Fibroblast of lung (primary cell): ENCODE results near the gene ZC3H12C. TPM values are rescaled to one million over a fixed set of nuclear protein-coding genes. Genes with fewer than 3 reads are reported as not detected.
A peak's percentile ranks its signal among the peaks of the same experiment; 100 is the strongest.

Experiments used
- DNase-seq, 2 donors: peaks; one replicate each; pipeline versions ENCODE4 v3.0.0 to v3.0.0-alpha.2; 2010; ENCODE audit warnings: low read depth in 2 of 2
- H2AFZ ChIP-seq: 2 replicates; pipeline ENCODE4 v1.5.1; 2012; ENCODE audit warnings: low read length, control low read depth, inconsistent platforms
- H3K27ac ChIP-seq: 2 replicates; pipeline ENCODE4 v1.5.1; 2011; ENCODE audit warnings: low read length, control low read depth; ENCODE audit not compliant: insufficient read depth
- H3K27me3 ChIP-seq: 2 replicates; pipeline ENCODE4 v1.5.1; 2011; ENCODE audit warnings: mild to moderate bottlenecking, low read length; ENCODE audit not compliant: control insufficient read depth, insufficient read depth
- H3K36me3 ChIP-seq: 2 replicates; pipeline ENCODE4 v1.5.1; 2011; ENCODE audit warnings: low read length; ENCODE audit not compliant: control insufficient read depth, insufficient read depth
- H3K4me1 ChIP-seq: 2 replicates; pipeline ENCODE4 v1.5.1; 2011; ENCODE audit warnings: low read length; ENCODE audit not compliant: control insufficient read depth, insufficient read depth; ENCODE audit errors: extremely low read depth
- H3K4me2 ChIP-seq: 2 replicates; pipeline ENCODE4 v1.5.1; 2011; ENCODE audit warnings: low read length, control low read depth; ENCODE audit not compliant: insufficient read depth; ENCODE audit errors: extremely low read depth
- H3K4me3 ChIP-seq, 4 experiments: fragments of 200-600 bp in 1 of 4; sonication (generic) in 1 of 4; replicated peaks in 1 of 4; 2 replicates each; pipeline ENCODE4 v1.5.1; 2011 to 2016; ENCODE audit warnings: low read length in 4 of 4, low read depth in 3 of 4, mild to moderate bottlenecking in 3 of 4, control low read depth in 2 of 4, inconsistent platforms in 1 of 4, mixed read lengths in 1 of 4; ENCODE audit not compliant: insufficient read depth in 1 of 4; ENCODE audit errors: control extremely low read depth in 1 of 4
- H3K79me2 ChIP-seq: 2 replicates; pipeline ENCODE4 v1.5.1; 2012; ENCODE audit warnings: mild to moderate bottlenecking, low read length, inconsistent platforms; ENCODE audit not compliant: control insufficient read depth, insufficient read depth
- H3K9ac ChIP-seq: 2 replicates; pipeline ENCODE4 v1.5.1; 2011; ENCODE audit warnings: mild to moderate bottlenecking, low read length, control low read depth; ENCODE audit not compliant: insufficient read depth
- H3K9me3 ChIP-seq: 2 replicates; pipeline ENCODE4 v1.5.1; 2012; ENCODE audit warnings: low read depth, low read length; ENCODE audit not compliant: control insufficient read depth, insufficient read depth
- H4K20me1 ChIP-seq: 2 replicates; pipeline ENCODE4 v1.5.1; 2011; ENCODE audit warnings: low read length; ENCODE audit not compliant: control insufficient read depth, insufficient read depth; ENCODE audit errors: extremely low read depth
- EZH2 ChIP-seq: IDR thresholded peaks from 2 replicates; pipeline ENCODE4 v1.5.1; 2012; ENCODE audit warnings: low read length, control low read depth, mild to moderate bottlenecking; ENCODE audit errors: missing control alignments
- polyA plus RNA-seq, 2 donors: library from polyadenylated mRNA; depleted of rRNA in 1 of 2; stranded (reverse) in 1 of 2; unstranded in 1 of 2; fragments of >200 nt; gene quantifications; 2 replicates each; pipeline ENCODE4 v1.2.1, GENCODE V29; 2011 to 2012; ENCODE audit warnings: missing spikeins in 1 of 2
- total RNA-seq: library from RNA; depleted of rRNA; stranded (reverse); fragments of >200 nt; gene quantifications from 2 replicates; pipeline ENCODE4 v1.2.1, GENCODE V29; 2014
- TF ChIP-seq, protein P1 (sequence below), 2 donors: IDR thresholded peaks in 1 of 2; conservative IDR thresholded peaks in 1 of 2; 1 replicate in 1 of 2; 2 replicates in 1 of 2; pipeline ENCODE4 v1.5.1; 2011 to 2012; ENCODE audit warnings: low read length in 2 of 2, control low read depth in 1 of 2, inconsistent platforms in 1 of 2, low read depth in 1 of 2, mild to moderate bottlenecking in 1 of 2

Gene ZC3H12C
- total and polyA plus RNA-seq, 2 donors (not counting 1 experiment from before 2014, with no cell fraction given): 7.2 to 10.1 TPM

DNA sequence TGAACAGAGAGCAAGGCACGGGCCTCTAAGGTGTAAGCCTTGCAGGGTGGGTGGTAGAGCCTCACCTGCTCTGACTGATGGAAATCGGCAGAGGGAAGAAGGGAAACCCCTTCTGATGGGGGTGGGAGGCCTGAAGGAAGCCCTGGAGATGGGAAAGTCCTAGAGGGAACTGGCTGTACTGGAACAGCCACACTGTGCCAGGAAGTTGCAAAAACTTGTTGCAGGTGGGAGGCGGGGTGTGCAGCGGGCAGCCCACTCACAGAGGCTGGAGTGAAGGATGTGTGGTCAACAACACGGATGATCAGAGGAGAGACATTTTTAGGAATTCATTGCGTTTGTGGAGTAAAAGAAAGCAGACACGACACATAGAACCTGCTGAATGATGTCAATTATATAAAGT, 91.3 kb downstream of the ZC3H12C start:
- Histone ChIP-seq H3K4me1 (peaks cover 4% of the 10 kb centered on the region), H3K36me3 (no peaks in the 10 kb centered on the region), H3K27me3 (no peaks in the 10 kb centered on the region), H3K9me3 (no peaks in the 10 kb centered on the region), H3K79me2 (no peaks in the 10 kb centered on the region), H4K20me1 (no peaks in the 10 kb centered on the region), H2AFZ (no peak overlapping the region), H3K27ac (no peak overlapping the region), H3K4me2 (no peak overlapping the region), H3K4me3 (no peak overlapping the region), H3K9ac (no peak overlapping the region)
- peak in 1 of 2 donors; percentile 65 for DNase-seq
- no peak for TF ChIP-seq EZH2
- TF ChIP-seq, protein P1, sequence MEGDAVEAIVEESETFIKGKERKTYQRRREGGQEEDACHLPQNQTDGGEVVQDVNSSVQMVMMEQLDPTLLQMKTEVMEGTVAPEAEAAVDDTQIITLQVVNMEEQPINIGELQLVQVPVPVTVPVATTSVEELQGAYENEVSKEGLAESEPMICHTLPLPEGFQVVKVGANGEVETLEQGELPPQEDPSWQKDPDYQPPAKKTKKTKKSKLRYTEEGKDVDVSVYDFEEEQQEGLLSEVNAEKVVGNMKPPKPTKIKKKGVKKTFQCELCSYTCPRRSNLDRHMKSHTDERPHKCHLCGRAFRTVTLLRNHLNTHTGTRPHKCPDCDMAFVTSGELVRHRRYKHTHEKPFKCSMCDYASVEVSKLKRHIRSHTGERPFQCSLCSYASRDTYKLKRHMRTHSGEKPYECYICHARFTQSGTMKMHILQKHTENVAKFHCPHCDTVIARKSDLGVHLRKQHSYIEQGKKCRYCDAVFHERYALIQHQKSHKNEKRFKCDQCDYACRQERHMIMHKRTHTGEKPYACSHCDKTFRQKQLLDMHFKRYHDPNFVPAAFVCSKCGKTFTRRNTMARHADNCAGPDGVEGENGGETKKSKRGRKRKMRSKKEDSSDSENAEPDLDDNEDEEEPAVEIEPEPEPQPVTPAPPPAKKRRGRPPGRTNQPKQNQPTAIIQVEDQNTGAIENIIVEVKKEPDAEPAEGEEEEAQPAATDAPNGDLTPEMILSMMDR (conservative IDR thresholded peaks at IDR 0.05 in 1 of 2, IDR thresholded peaks at IDR 0.05 in 1 of 2; ENCODE audit: low read depth in 1 of 2, low read length in 2 of 2): no peak

DNA sequence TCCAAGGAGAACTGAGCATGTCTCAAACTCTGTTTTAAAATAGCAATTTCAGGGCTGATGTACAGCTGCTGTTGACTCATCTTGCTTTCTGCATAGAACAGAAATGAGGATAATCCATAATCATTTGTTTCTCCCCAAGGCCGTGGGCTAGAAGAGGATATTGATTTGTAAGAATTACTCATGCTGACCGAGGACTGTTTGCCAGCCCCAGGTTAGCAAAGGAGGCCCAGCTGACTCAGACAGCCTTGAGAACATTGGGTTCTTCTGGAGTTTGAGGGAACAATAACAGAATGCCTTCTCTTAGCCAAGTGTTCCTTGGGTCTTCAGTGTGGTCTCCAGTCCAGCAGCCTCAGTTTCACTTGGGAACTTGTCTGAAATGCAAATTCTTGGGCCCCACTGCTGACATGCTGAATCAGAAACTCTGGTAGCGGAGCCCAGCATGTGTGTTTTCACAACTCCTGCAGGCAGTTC, 92.0 kb downstream of the ZC3H12C start:
- H3K4me2 ChIP-seq: peak overlapping the region; percentile 35
- peak; percentile 74 to 97 for DNase-seq
- no peak overlapping the region for H2AFZ ChIP-seq

DNA sequence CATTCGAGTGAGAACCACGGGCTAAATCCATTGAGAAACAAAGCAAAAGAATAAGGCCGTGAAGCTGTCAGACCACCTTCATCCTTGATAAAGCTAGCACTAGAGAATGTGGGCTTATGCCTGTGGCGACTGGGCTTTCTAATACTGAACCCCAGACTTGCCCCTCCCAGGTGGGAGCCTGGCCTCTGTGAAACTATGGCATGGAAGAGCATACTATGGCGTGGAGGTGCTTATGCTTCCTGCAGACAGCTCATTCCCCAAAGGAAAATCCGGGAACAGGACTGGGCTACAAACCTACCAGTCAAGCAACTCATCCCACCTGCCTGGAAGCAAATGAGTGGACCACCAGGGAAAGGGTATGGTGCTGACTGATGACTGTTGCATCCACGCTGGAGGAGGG, 92.4 kb downstream of the ZC3H12C start:
- peak overlapping the region; percentile 35 for H3K4me2 ChIP-seq
- peaks cover 4% of the 10 kb centered on the region for H3K4me1 ChIP-seq
- H3K27me3 ChIP-seq: no peaks in the 10 kb centered on the region
- no peaks in the 10 kb centered on the region for H4K20me1 ChIP-seq
- no peaks in the 10 kb centered on the region for H3K79me2 ChIP-seq
- H3K36me3 ChIP-seq: no peaks in the 10 kb centered on the region
- no peak overlapping the region for H3K9ac ChIP-seq
- TF ChIP-seq, protein P1 (conservative IDR thresholded peaks at IDR 0.05 in 1 of 2, IDR thresholded peaks at IDR 0.05 in 1 of 2; ENCODE audit: low read depth in 1 of 2, low read length in 2 of 2): no peak
- TF ChIP-seq EZH2: no peak
- DNase-seq: no peak
- H3K4me3 ChIP-seq: no peak overlapping the region
- no peak overlapping the region for H3K27ac ChIP-seq
- H2AFZ ChIP-seq: no peak overlapping the region
- no peaks in the 10 kb centered on the region for H3K9me3 ChIP-seq

More for the DNA sequence above, 92.0 kb downstream of the ZC3H12C start:
- H3K9ac ChIP-seq: no peak overlapping the region
- no peaks in the 10 kb centered on the region for H3K9me3 ChIP-seq
- H3K27me3 ChIP-seq: no peaks in the 10 kb centered on the region
- no peak overlapping the region for H3K4me3 ChIP-seq
- peaks cover 4% of the 10 kb centered on the region for H3K4me1 ChIP-seq
- no peak overlapping the region for H3K27ac ChIP-seq
- H3K36me3 ChIP-seq: no peaks in the 10 kb centered on the region
- no peaks in the 10 kb centered on the region for H4K20me1 ChIP-seq
- H3K79me2 ChIP-seq: no peaks in the 10 kb centered on the region
- TF ChIP-seq EZH2: no peak
- TF ChIP-seq, protein P1 (conservative IDR thresholded peaks at IDR 0.05 in 1 of 2, IDR thresholded peaks at IDR 0.05 in 1 of 2; ENCODE audit: low read depth in 1 of 2, low read length in 2 of 2): no peak
